ENCODE data around the gene SLC66A1. TPM values are rescaled to one million over a fixed set of nuclear protein-coding genes. Genes with fewer than 3 reads are reported as not detected.

SLC66A1 gene
- total RNA-seq, 2 donors from 2014 or later: 24.4 to 49.6 TPM

GRCh38 chr1:19330449-19331135 is 18.5 kb downstream of the SLC66A1 start:
- no peak overlapping the region for H3K4me3 ChIP-seq
- no peaks in the 10 kb centered on the region for H3K4me1 ChIP-seq (replicated peaks)
- no peaks in the 10 kb centered on the region for H3K9me3 ChIP-seq
- H3K27ac ChIP-seq: no peak overlapping the region
- TF ChIP-seq CTCF (IDR thresholded peaks at IDR 0.05) (no peak), POLR2AphosphoS5 (IDR thresholded peaks at IDR 0.05) (no peak), POLR2A (IDR thresholded peaks at IDR 0.05) (no peak)
- H3K27me3 ChIP-seq (replicated peaks; ENCODE audit: insufficient read depth): no peaks in the 10 kb centered on the region
- intact Hi-C loops (cut with DNase I): no loop called here
- WGBS: 91% methylated on average over 14 of the region's 14 CpGs
- H3K36me3 ChIP-seq: peaks cover 0 to 3% of the 10 kb centered on the region in 2 donors
- DNase-seq (ENCODE audit: low spot score): no peak

GRCh38 chr1:19331262-19331878 is 19.2 kb downstream of the SLC66A1 start:
- Histone ChIP-seq H3K27ac (no peak overlapping the region), H3K36me3 (peaks cover 0 to 3% of the 10 kb centered on the region in 2 donors), H3K9me3 (no peaks in the 10 kb centered on the region), H3K4me1 (replicated peaks) (no peaks in the 10 kb centered on the region), H3K27me3 (replicated peaks; ENCODE audit: insufficient read depth) (no peaks in the 10 kb centered on the region), H3K4me3 (no peak overlapping the region)
- 91% methylated on average over 8 of the region's 13 CpGs for WGBS
- no peak for DNase-seq (ENCODE audit: low spot score)
- intact Hi-C loops (cut with DNase I): no loop called here
- TF ChIP-seq POLR2AphosphoS5 (IDR thresholded peaks at IDR 0.05): no peak

- H3K9me3 ChIP-seq: no peaks in the 10 kb centered on the region
- TF ChIP-seq CTCF (IDR thresholded peaks at IDR 0.05): no peak
- no peaks in the 10 kb centered on the region for H3K27me3 ChIP-seq (replicated peaks; ENCODE audit: insufficient read depth)
- intact Hi-C loops (cut with DNase I): no loop called here
- H3K4me1 ChIP-seq (replicated peaks): no peaks in the 10 kb centered on the region
- H3K27ac ChIP-seq: no peak overlapping the region
- DNase-seq (ENCODE audit: low spot score): no peak
- peaks cover 0 to 3% of the 10 kb centered on the region in 2 donors for H3K36me3 ChIP-seq
- no peak overlapping the region for H3K4me3 ChIP-seq
- 92% methylated on average over 12 of the region's 12 CpGs for WGBS
Observed at GRCh38 chr1:19332832-19333231, 20.7 kb downstream of the SLC66A1 start.

- Histone ChIP-seq H3K4me1 (replicated peaks) (no peaks in the 10 kb centered on the region), H3K27ac (no peak overlapping the region), H3K4me3 (no peak overlapping the region), H3K36me3 (peaks cover 0 to 3% of the 10 kb centered on the region in 2 donors), H3K27me3 (replicated peaks; ENCODE audit: insufficient read depth) (no peaks in the 10 kb centered on the region), H3K9me3 (no peaks in the 10 kb centered on the region)
- intact Hi-C loops (cut with DNase I): no loop called here
- DNase-seq (ENCODE audit: low spot score): no peak
- WGBS: 82% methylated on average over 9 of the region's 9 CpGs
- no peak for TF ChIP-seq CTCF (IDR thresholded peaks at IDR 0.05)
- no peak for TF ChIP-seq POLR2A (IDR thresholded peaks at IDR 0.05)
- no peak for TF ChIP-seq POLR2AphosphoS5 (IDR thresholded peaks at IDR 0.05)
Observed at GRCh38 chr1:19333587-19334354, 21.6 kb downstream of the SLC66A1 start.

- 88% methylated on average over 7 of the region's 7 CpGs for WGBS
- no peak for TF ChIP-seq CTCF (IDR thresholded peaks at IDR 0.05)
- TF ChIP-seq POLR2AphosphoS5 (IDR thresholded peaks at IDR 0.05): no peak
- TF ChIP-seq POLR2A (IDR thresholded peaks at IDR 0.05): no peak
- H3K36me3 ChIP-seq: no peaks in the 10 kb centered on the region
- intact Hi-C loops (cut with DNase I): no loop called here
- no peaks in the 10 kb centered on the region for H3K27me3 ChIP-seq (replicated peaks; ENCODE audit: insufficient read depth)
- no peaks in the 10 kb centered on the region for H3K4me1 ChIP-seq (replicated peaks)
- H3K4me3 ChIP-seq: no peak overlapping the region
- H3K9me3 ChIP-seq: no peaks in the 10 kb centered on the region
- no peak for DNase-seq (ENCODE audit: low spot score)
- no peak overlapping the region for H3K27ac ChIP-seq
Observed at GRCh38 chr1:19336543-19336942, 24.4 kb downstream of the SLC66A1 start.

All from prostate gland (tissue), 2 donors.